ENCODE measurements around the gene SLC6A3. TPM values are rescaled to one million over a fixed set of nuclear protein-coding genes. Genes with fewer than 3 reads are reported as not detected.

Gene SLC6A3
- total and polyA plus RNA-seq, 5 donors from 2014 or later, result 0.27 TPM; not detected in 4

GRCh38 chr5:1404062-1404461 lies 41.2 kb downstream of the SLC6A3 start:
- Histone ChIP-seq H3K27ac (ENCODE audit: insufficient read depth, low read length, poor library complexity, severe bottlenecking) (no peak overlapping the region), H3K9me3 (ENCODE audit: control insufficient read depth in 2 of 2, low read length in 2 of 2) (no peaks in the 10 kb centered on the region), H3K4me1 (ENCODE audit: control insufficient read depth, insufficient read depth, low read length, poor library complexity, severe bottlenecking) (no peaks in the 10 kb centered on the region), H3K36me3 (ENCODE audit: control insufficient read depth, insufficient read depth, low read length) (no peaks in the 10 kb centered on the region), H3K4me3 (ENCODE audit: low read depth, low read length) (no peak overlapping the region), H3K27me3 (ENCODE audit: control insufficient read depth, insufficient read depth, low read length) (no peaks in the 10 kb centered on the region)
- H3K9me3 Mint-ChIP-seq, result peaks cover 0 to 2% (median 0%) of the 10 kb centered on the region in 7 donors
- no peak for DNase-seq
- ATAC-seq (ENCODE audit: low read depth in 2 of 2), result no peak
- H3K4me3 Mint-ChIP-seq, result no peak overlapping the region
- H3K36me3 Mint-ChIP-seq, result no peaks in the 10 kb centered on the region
- no peaks in the 10 kb centered on the region for H3K4me1 Mint-ChIP-seq
- H3K27me3 Mint-ChIP-seq, result peaks cover 8% of the 10 kb centered on the region
- peak overlapping the region in 1 of 3 donors; percentile 20 for H3K27ac Mint-ChIP-seq

DNA sequence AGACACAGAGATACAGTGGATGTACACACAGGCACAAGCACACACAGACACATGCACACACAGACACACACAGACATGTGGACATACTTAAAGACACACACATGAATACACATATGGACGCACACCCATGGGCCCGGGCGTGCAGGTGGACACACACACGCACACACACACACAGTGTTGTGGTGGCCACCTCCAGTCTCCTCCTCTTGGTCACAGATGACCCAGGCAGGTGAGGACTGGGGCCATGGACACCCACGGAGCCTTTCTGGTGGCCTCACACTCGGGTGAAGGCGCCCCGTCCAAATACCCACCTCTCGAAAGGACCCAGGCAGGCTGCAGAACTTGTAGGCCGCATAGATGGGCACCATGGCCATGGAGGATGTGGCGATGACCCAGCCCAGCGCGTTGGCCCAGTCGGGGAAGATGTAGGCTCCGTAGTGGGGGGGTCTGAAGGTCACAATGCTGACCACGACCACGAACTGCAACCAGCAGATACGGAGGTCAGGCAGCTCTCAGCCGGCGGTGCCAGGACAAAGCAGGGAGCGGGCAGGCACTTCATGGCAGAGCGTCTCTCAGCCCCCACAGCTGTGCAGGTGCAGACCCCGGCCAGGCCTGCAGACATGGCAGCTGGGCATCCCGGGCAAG lies 42.5 kb downstream of the SLC6A3 start:
- Mint-ChIP-seq H3K9me3 (peaks cover 0 to 1% (median 0%) of the 10 kb centered on the region in 7 donors), H3K36me3 (no peaks in the 10 kb centered on the region), H3K27me3 (peaks cover 10% of the 10 kb centered on the region), H3K4me3 (no peak overlapping the region), H3K4me1 (no peaks in the 10 kb centered on the region), H3K27ac (no peak overlapping the region)
- DNase-seq (no peak), ATAC-seq (ENCODE audit: low read depth in 2 of 2) (no peak)
- H3K9me3 ChIP-seq (ENCODE audit: control insufficient read depth in 2 of 2, low read length in 2 of 2), result no peaks in the 10 kb centered on the region
- H3K4me3 ChIP-seq (ENCODE audit: low read depth, low read length), result no peak overlapping the region
- H3K4me1 ChIP-seq (ENCODE audit: control insufficient read depth, insufficient read depth, low read length, poor library complexity, severe bottlenecking), result no peaks in the 10 kb centered on the region
- no peaks in the 10 kb centered on the region for H3K36me3 ChIP-seq (ENCODE audit: control insufficient read depth, insufficient read depth, low read length)
- H3K27me3 ChIP-seq (ENCODE audit: control insufficient read depth, insufficient read depth, low read length), result no peaks in the 10 kb centered on the region
- H3K27ac ChIP-seq (ENCODE audit: insufficient read depth, low read length, poor library complexity, severe bottlenecking), result no peak overlapping the region

GRCh38 chr5:1401536-1402138 lies 43.6 kb downstream of the SLC6A3 start:
- H3K27ac ChIP-seq (ENCODE audit: insufficient read depth, low read length, poor library complexity, severe bottlenecking), result no peak overlapping the region
- H3K4me1 Mint-ChIP-seq, result no peaks in the 10 kb centered on the region
- H3K9me3 Mint-ChIP-seq, result peaks cover 0 to under 1% (median 0%) of the 10 kb centered on the region in 7 donors
- no peaks in the 10 kb centered on the region for H3K9me3 ChIP-seq (ENCODE audit: control insufficient read depth in 2 of 2, low read length in 2 of 2)
- H3K4me1 ChIP-seq (ENCODE audit: control insufficient read depth, insufficient read depth, low read length, poor library complexity, severe bottlenecking), result no peaks in the 10 kb centered on the region
- DNase-seq (no peak), ATAC-seq (ENCODE audit: low read depth in 2 of 2) (no peak)
- no peaks in the 10 kb centered on the region for H3K36me3 Mint-ChIP-seq
- no peak overlapping the region for H3K27ac Mint-ChIP-seq
- no peak overlapping the region for H3K4me3 ChIP-seq (ENCODE audit: low read depth, low read length)
- H3K4me3 Mint-ChIP-seq, result no peak overlapping the region
- H3K27me3 ChIP-seq (ENCODE audit: control insufficient read depth, insufficient read depth, low read length), result no peaks in the 10 kb centered on the region
- H3K27me3 Mint-ChIP-seq, result peaks cover 13% of the 10 kb centered on the region
- H3K36me3 ChIP-seq (ENCODE audit: control insufficient read depth, insufficient read depth, low read length), result no peaks in the 10 kb centered on the region

DNA sequence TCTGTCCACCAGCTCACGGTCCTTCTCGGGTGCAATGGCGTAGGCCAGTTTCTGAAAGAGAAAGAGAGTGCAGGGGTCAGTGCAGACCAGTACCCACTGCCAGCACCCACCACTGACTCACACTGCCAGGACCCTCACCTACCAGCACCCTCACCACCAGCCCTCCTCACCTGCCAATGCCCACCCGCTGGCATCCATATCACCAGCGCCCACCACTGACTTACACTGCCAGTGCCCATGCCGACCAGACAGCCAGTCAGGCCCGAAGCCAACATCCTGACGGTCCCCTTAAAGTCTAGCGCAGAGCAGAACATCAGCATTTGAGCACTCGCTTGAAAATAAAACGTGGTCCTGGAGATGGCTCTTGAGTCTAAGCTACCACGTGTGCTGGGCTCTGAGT lies 44.3 kb downstream of the SLC6A3 start:
- Histone ChIP-seq H3K36me3 (ENCODE audit: control insufficient read depth, insufficient read depth, low read length) (no peaks in the 10 kb centered on the region), H3K27me3 (ENCODE audit: control insufficient read depth, insufficient read depth, low read length) (no peaks in the 10 kb centered on the region), H3K9me3 (ENCODE audit: control insufficient read depth in 2 of 2, low read length in 2 of 2) (no peaks in the 10 kb centered on the region), H3K27ac (ENCODE audit: insufficient read depth, low read length, poor library complexity, severe bottlenecking) (no peak overlapping the region), H3K4me1 (ENCODE audit: control insufficient read depth, insufficient read depth, low read length, poor library complexity, severe bottlenecking) (no peaks in the 10 kb centered on the region), H3K4me3 (ENCODE audit: low read depth, low read length) (no peak overlapping the region)
- no peak for ATAC-seq (ENCODE audit: low read depth in 2 of 2)
- Mint-ChIP-seq H3K36me3 (no peaks in the 10 kb centered on the region), H3K27ac (no peak overlapping the region), H3K4me1 (no peaks in the 10 kb centered on the region), H3K9me3 (peaks cover 0 to 2% (median 0%) of the 10 kb centered on the region in 7 donors), H3K27me3 (peaks cover 13% of the 10 kb centered on the region), H3K4me3 (no peak overlapping the region)
- no peak for DNase-seq

DNA sequence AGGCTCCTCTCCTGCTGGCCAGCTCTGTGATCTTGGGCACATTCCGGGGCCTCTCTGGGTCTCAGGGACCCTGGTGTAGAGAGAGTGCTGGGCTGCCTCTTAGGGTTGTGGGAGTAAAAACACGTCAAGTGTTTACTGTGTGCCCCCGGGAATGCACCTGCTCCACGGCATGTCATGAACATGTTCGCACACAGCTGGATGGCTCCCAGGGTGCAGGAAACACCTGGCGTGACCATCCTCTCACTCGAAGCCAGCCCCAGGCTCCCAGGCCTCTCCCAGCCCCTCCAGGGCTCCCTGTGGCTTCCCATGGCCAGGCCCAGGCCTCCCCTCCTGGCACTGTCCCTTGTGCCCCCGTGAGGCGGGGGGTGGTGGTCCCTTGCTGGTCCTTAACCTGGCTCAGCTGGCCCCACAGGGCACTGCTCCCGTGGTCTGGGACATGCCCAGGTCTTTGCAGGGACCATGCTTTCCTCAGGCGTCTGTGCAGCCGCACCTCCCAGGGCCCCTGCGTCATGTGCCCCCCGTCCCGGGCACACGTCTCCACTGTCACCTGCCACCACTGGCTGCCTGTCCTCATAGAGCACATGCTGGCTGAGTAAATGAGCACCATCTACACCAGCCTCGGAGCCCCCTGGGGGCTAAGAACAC lies 44.9 kb downstream of the SLC6A3 start:
- DNase-seq (no peak), ATAC-seq (ENCODE audit: low read depth in 2 of 2) (no peak)
- Mint-ChIP-seq H3K36me3 (no peaks in the 10 kb centered on the region), H3K4me3 (no peak overlapping the region), H3K27ac (no peak overlapping the region), H3K27me3 (peaks cover 13% of the 10 kb centered on the region), H3K4me1 (no peaks in the 10 kb centered on the region), H3K9me3 (peaks cover 0 to 2% (median 0%) of the 10 kb centered on the region in 7 donors)
- Histone ChIP-seq H3K36me3 (ENCODE audit: control insufficient read depth, insufficient read depth, low read length) (no peaks in the 10 kb centered on the region), H3K9me3 (ENCODE audit: control insufficient read depth in 2 of 2, low read length in 2 of 2) (no peaks in the 10 kb centered on the region), H3K4me3 (ENCODE audit: low read depth, low read length) (no peak overlapping the region), H3K27me3 (ENCODE audit: control insufficient read depth, insufficient read depth, low read length) (no peaks in the 10 kb centered on the region), H3K4me1 (ENCODE audit: control insufficient read depth, insufficient read depth, low read length, poor library complexity, severe bottlenecking) (no peaks in the 10 kb centered on the region), H3K27ac (ENCODE audit: insufficient read depth, low read length, poor library complexity, severe bottlenecking) (no peak overlapping the region)

- no peaks in the 10 kb centered on the region for H3K9me3 ChIP-seq (ENCODE audit: control insufficient read depth in 2 of 2, low read length in 2 of 2)
- Mint-ChIP-seq H3K4me1 (no peaks in the 10 kb centered on the region), H3K9me3 (peaks cover 0 to 2% (median 0%) of the 10 kb centered on the region in 7 donors), H3K27me3 (peaks cover 13% of the 10 kb centered on the region), H3K36me3 (no peaks in the 10 kb centered on the region), H3K4me3 (no peak overlapping the region), H3K27ac (no peak overlapping the region)
- no peaks in the 10 kb centered on the region for H3K4me1 ChIP-seq (ENCODE audit: control insufficient read depth, insufficient read depth, low read length, poor library complexity, severe bottlenecking)
- H3K27ac ChIP-seq (ENCODE audit: insufficient read depth, low read length, poor library complexity, severe bottlenecking), result no peak overlapping the region
- no peaks in the 10 kb centered on the region for H3K27me3 ChIP-seq (ENCODE audit: control insufficient read depth, insufficient read depth, low read length)
- no peaks in the 10 kb centered on the region for H3K36me3 ChIP-seq (ENCODE audit: control insufficient read depth, insufficient read depth, low read length)
- no peak overlapping the region for H3K4me3 ChIP-seq (ENCODE audit: low read depth, low read length)
- ATAC-seq (ENCODE audit: low read depth in 2 of 2), result no peak
- no peak for DNase-seq
These were observed 45.5 kb downstream of the SLC6A3 start for GRCh38 chr5:1399737-1400136.

- Histone ChIP-seq H3K4me3 (ENCODE audit: low read depth, low read length) (no peak overlapping the region), H3K27me3 (ENCODE audit: control insufficient read depth, insufficient read depth, low read length) (no peaks in the 10 kb centered on the region), H3K27ac (ENCODE audit: insufficient read depth, low read length, poor library complexity, severe bottlenecking) (no peak overlapping the region), H3K4me1 (ENCODE audit: control insufficient read depth, insufficient read depth, low read length, poor library complexity, severe bottlenecking) (no peaks in the 10 kb centered on the region), H3K9me3 (ENCODE audit: control insufficient read depth in 2 of 2, low read length in 2 of 2) (no peaks in the 10 kb centered on the region), H3K36me3 (ENCODE audit: control insufficient read depth, insufficient read depth, low read length) (no peaks in the 10 kb centered on the region)
- no peak overlapping the region for H3K27ac Mint-ChIP-seq
- peaks cover 0 to 2% (median 0%) of the 10 kb centered on the region in 7 donors for H3K9me3 Mint-ChIP-seq
- no peak for DNase-seq
- no peaks in the 10 kb centered on the region for H3K36me3 Mint-ChIP-seq
- H3K4me3 Mint-ChIP-seq, result no peak overlapping the region
- H3K4me1 Mint-ChIP-seq, result no peaks in the 10 kb centered on the region
- no peak for ATAC-seq (ENCODE audit: low read depth in 2 of 2)
- H3K27me3 Mint-ChIP-seq, result peaks cover 8% of the 10 kb centered on the region
These were observed 48.9 kb downstream of the SLC6A3 start for GRCh38 chr5:1396293-1396816.

All from CD4-positive, CD25-positive, alpha-beta regulatory T cell (primary cell).